Gastroesophageal sphincter (tissue), 3 donors: ENCODE data around the gene ITPR2.

Experiments
- POLR2A ChIP-seq, 2 donors: fragments of 450-650 bp; IDR thresholded peaks; one replicate each; pipeline ENCODE4 v1.6.1; 2017; ENCODE audit warnings: antibody characterized with exemption in 2 of 2, mild to moderate bottlenecking in 2 of 2, moderate library complexity in 1 of 2
- POLR2AphosphoS5 ChIP-seq: sonication (generic); formaldehyde crosslinking; IDR thresholded peaks from one replicate; pipeline ENCODE4 v1.6.1; 2017; ENCODE audit warnings: antibody characterized with exemption
- TF ChIP-seq, protein P1 (sequence below), 4 experiments: fragments of 200-600 bp in 2 of 4; fragments of 450-650 bp in 2 of 4; sonication (generic) in 1 of 4; IDR thresholded peaks; one replicate each; pipeline ENCODE4 v1.5.1; 2017 to 2019; ENCODE audit warnings: antibody characterized with exemption in 4 of 4, mild to moderate bottlenecking in 2 of 4, moderate library complexity in 2 of 4

DNA sequence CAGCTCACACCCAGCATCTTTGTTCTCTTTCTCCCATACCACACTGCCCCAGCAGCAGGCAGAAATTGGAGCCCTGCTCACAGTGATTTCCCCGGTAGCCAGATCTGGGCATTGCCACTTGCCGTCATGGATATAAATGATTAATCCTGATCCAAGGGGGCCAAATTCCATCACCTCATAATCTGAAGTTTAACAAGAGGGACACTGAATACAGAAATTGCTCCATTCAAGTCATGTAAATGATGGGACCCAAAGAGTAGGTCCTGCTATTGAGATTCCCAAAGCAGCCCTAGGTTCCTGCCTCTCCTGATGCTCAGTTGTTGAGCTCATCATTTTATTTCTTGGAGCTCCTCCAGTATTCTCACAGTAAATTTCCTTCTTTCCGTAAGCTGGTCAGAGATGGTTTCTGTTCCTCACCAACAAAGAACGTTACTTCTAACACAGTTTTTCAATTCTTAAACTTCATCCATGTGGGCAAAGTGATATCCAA, 11.7 kb downstream of the ITPR2 start:
- TF ChIP-seq, protein P1, sequence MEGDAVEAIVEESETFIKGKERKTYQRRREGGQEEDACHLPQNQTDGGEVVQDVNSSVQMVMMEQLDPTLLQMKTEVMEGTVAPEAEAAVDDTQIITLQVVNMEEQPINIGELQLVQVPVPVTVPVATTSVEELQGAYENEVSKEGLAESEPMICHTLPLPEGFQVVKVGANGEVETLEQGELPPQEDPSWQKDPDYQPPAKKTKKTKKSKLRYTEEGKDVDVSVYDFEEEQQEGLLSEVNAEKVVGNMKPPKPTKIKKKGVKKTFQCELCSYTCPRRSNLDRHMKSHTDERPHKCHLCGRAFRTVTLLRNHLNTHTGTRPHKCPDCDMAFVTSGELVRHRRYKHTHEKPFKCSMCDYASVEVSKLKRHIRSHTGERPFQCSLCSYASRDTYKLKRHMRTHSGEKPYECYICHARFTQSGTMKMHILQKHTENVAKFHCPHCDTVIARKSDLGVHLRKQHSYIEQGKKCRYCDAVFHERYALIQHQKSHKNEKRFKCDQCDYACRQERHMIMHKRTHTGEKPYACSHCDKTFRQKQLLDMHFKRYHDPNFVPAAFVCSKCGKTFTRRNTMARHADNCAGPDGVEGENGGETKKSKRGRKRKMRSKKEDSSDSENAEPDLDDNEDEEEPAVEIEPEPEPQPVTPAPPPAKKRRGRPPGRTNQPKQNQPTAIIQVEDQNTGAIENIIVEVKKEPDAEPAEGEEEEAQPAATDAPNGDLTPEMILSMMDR (IDR thresholded peaks at IDR 0.05), result no peak
- TF ChIP-seq POLR2A (IDR thresholded peaks at IDR 0.05) (no peak), POLR2AphosphoS5 (no peak)
